ENCODE measurements around the gene MROH2A.

Gene MROH2A

DNA sequence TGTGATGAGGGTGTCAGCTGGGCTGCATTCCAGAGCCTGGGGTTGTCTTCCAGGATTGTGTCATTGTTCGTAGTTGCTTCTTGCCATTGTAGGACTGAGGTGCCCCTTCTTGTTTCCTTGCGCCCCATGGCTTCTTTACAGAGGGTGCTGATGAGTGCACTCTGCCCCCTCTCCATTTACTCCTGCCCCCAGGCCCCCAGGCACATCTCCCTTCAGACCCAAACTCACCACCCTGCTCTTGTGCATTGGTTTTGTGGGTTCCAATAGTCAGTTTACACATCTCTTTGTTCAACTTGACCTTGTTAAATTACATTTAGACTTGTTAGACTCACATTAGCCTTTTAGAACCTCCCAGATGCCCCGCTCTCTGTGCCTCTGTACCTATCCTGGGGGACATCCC is 43.1 kb downstream of the MROH2A start:
- DNase-seq: no peak

DNA sequence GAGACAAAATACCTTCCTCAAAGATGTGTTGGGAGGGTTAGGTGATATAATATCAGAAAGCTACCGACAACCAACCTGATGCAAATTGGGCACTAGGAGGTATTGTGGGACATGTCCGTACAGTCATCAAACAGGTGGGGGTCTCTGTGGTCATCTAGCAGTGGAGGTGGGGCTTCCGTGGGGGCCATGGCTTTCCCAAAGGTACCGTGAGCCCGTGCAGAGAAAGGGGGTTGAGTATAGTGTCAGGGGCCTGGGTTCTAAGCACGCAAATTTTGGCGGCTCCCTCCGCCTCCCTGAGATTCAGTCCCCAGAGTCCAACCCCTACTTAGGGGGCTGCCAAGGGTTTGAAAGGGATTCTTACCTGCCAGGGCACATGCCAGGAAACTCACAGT is 43.6 kb downstream of the MROH2A start:
- no peak for DNase-seq

DNA sequence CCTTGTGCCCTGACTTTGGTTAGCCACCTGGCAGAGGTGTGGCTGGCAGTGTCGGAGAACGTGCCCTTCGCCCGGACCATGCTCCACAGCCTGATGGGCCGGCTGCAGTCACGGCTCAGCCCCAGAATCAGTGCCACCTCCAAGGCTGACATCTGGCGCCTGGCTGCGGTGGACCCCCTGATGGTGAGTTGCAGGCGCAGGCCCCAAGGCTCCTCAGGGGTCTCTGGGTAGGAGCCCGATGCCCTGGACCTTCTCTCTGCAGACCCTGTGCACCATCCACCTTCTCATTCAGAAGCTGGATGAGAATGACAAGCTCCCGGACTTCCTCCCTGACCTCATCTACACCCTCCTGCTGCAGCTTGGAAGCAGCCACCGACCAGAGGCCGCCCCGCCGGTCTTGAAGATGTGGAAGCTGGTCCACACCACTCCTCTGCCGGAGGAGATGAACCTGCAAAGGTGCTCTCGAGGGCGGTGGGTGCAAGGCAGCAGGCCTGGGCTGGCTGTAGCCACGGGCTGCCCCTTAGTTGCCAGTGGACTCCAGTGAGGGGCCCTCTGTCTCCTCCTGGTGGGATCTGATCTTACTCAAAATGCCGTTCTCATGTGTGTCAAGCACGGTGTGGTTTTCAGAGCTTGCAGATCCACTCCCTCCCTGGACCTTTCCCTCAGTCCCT is 44.1 kb downstream of the MROH2A start:
- DNase-seq: no peak

DNA sequence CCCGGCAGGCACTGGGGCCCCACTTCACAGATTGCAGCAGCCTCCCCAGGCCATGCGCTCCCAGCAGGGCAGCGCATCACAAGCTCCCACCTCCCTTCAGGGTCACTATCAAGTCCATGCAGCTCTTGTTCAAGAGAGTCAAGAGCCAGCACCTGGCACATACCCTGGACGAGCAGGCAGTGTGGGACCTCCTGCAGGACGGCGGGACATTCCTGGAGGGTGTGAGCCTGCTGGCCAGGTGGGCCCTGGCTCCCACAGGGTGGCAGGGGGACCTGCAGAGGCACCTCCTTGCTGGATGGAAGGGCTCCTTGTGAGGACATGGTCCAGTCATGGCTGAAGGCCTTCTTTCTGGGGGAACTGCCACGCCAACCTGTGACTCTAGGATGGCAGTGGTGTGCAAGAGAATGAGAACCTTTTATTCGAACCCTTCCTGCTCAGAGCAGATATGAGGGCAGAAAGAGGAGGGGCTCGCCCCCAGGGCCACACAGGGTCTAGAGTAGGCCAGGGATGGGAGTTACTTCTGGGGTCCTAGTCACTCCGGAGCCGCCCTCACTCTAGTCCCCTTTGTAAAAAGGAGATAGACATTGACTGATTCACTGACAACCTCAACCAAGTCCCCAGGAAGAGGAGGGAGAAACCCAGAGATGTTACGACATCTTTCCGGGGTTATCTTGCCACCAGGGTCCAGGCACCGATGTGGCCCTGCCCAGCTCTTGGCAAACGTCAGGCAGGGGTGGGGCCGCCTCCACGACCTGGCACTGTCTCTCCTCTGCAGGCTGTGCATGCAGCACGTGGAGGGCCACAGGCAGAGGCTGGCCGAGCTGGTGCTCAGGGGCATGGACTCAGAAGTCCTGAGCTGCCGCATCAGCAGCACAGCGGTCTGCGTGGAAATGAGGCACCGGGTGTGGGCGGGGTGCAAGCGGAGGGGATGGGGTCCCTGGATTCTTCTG is 44.9 kb downstream of the MROH2A start:
- no peak for DNase-seq

DNA sequence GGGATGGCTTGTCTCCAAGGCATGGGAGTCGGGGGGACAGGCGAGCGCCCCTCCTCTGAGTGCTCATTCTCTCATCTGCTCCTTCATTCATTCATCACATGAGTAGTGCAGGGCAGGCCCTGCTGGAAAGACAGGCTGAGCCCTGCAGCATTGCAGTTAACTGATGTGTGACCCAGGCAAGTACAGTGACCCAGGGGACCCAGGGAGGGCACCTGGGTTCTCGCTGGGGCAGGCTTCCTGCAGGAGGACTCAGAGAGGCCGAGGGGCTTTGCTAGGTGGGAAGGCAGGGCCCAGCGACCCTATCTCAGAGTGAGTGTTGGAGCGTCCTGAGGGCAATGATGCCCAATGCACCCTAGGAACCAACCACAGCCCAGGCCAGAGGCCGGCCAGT is 45.6 kb downstream of the MROH2A start:
- DNase-seq: no peak

DNA sequence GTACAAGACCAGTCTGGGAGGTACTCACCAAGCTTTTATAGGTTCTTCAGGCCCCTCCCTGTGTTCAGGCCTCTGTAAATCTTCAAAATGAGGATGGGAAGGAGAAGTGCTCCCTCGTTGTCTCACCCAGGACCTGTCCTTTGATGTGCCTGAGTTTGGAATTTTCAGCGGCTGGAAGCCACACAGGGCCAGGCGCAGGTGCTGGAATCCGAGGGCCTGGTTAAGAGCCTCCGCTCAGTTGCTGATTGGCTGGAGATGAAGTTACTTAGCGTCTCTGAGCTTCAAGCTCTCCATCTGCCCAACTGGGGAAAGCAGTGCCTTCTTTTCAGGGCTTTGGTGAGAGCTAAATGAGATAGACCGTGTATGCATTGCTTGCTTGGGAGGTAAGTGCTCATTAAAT is 46.2 kb downstream of the MROH2A start:
- DNase-seq: no peak

DNA sequence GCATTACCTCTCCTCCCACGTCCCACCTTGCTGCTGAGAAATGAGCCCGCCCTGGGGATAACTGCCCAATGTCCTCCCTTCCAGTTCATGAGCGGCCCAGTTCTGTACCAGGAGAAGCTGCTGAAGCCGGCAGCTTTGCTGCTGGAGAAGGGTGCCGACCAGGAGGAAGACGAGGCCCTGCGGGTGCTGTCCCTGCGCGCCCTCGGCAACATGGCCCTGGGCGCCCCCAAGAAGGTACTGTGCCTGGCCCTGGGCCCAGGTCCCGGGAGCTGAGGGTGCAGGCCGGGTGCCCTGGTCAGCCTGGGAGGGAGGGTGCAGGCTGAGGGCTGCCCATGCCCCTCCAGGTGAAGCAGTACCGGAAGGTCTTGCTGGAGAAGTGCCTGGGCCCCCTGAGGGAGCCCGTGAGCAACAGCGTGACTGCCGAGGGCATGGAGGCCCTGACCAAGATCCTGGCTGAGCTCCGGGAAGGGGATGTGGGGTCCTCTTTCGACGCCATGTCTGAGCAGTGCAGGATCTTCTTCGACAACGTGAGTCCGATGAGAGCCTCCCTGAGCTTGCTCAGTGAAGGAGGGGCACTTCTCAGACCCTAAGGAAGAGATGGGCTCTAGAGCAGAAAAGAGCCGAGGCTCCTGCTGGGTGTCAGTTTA is 50.5 kb downstream of the MROH2A start:
- no peak for DNase-seq

DNA sequence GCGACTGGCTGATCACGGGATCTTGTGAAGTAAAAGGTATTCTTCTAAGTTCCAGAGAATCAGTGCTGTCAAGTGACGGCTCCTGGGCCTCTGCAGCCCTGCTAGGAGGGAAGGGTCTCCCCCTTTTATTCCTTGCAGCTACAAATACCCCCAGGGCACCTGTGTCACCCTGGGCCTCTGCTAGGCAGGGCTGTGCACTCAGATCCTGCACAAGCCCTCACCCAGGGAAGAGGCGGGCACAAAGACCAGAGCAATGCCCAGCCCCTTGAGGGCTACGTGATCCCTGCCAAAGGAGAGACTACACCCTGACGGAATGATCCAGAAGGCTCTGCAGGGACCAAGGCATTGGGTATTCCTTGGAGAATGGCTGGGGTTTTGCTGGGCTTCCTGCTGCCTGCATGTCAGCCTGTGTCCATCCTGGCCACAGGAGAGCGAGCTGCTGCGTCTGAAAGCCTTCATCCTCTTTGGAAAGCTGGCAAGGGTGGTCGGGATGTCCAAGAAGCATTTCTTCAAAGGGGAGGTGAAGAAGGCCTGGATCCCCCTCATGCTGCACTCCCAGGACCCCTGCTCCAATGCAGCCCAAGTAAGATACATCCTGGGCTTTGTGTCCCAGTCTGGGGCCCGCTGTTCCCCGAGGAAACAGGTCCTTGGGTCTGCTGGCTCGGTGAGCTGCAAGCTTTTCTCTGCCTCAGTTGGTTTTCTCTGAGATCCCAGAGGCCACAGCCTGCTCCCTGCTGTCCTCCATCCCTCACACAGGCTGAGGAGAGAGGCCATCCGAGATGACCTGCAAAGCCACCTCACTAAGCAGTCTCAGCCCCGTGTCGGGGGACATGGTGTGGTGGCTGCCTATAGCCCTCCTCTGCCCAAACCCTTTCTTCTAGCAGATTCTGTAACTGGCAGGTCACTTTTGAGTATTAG is 51.3 kb downstream of the MROH2A start:
- DNase-seq: no peak

DNA sequence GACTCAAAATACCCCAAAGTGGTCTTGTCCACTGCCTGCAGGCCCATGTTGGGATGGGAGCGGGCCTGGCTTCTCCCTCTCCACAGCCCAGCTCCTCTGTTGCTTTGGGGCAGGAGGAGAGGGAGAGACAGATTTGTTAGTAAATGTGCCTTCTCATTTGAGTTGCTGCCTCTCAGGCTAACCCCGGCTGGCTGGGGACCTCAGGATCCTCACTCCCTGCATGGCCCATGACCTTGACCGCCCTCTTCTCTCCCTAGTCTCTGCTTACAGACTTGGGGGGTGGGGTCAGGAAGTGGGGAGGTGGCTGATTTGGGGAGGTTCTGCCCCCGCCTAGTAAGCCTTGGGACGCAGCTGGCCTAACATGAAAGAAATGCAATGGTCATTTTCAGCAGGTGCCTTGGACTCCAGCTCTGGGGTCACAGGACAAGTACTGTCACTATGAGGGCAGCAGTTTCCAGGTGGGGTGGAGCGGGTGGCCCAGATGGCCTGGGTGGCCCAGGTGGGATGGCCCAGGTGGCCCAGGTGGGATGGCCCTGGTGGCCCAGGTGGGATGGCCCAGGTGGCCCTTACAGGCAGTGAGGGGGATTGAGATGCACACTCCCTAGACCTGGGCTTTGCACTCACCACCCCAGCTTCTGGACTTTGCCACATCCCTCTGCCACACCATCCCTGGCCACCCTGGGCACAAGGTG is 52.1 kb downstream of the MROH2A start:
- no peak for DNase-seq

DNA sequence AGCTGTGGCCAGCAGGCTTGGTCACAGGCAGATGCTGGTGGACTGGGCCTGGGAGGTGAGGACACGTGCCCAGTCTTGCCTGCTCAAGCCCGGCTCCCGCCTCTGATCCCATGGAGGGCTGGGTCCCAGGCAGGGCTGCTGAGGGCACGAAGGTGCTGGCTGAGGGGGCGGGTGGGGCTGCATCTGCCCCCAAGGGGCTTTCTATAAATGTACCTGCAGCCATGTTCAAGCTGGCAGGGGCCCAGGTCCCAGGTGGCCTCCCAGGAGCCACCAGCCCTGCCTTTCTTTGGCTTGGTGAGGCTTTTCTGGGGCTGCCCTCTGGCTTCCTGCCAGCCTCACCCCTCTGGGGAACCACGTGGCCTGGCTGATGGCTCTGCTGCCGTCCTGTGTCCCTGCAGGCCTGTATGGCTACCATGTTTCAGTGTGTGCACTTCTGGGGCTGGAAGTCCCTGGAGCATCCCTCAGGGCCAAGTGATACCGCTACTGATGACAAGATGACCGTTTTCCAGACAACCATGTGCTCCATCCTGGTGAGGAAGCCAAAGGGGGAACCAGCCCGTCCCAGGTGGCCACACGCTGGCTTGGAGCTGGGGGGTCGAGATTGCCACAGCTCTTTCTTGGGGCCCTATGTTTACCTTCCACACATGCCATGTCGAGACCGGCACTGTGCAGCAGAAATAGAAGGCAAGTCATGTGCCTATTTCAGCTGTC is 53.0 kb downstream of the MROH2A start:
- DNase-seq: no peak

DNA sequence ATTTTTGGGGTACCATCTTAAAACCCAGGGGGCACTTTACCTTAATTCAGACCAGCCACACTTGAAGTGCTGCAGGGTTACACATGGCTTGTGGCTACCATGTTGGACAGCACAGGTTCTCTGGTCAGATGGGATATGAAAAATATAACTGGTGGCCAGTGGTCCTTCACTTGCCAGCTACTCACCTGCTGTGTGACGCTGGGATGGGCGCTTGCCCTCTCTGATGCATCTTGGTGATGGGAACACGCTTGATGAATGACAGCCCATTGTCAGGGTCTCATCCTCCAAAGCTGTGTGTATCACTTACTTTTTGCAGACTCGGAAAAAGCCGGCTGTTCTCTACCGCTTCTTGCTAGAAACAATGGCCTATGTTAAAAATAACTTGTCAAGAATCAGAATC is 53.7 kb downstream of the MROH2A start:
- DNase-seq: no peak

DNA sequence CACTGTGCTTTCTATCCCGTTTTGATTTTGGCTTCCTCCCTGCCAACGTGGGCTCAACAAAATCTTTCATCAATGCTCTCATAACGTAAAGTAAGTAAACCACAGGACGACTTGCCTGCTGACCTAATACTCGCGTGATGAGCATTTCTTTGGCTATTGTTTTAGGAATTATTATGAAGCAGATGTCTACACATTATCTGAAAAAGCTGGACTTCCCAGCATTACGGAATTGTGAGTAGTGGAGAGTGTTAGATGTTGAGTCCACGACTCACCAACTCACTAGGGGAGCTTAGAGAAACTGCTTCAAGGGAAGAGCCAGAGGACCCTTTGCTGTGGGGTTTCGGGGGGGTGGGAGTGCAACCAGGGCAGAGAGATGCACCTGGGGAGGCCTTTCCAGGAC is 54.3 kb downstream of the MROH2A start:
- no peak for DNase-seq

DNA sequence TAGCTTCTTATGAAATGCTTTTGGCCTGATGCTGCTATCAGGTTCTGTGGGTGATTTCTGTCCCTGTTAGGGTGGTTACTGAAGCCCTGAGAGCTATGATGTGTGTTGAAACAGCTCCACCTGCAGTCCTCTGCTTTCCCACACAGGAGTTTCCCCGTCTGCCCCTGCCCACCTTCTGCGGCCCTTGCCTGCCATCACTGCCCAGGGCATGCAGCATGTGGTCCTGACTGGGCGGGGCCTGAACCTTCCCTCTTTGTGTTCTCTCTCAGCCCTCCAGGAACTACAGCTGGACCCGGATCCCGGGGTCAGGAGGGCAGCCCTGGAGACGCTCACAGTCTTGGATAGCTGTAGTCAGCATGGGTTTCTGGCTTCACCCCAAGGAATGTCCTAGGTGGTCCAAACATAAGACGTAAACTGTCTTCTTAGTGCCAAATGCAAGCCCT is 54.8 kb downstream of the MROH2A start:
- no peak for DNase-seq

DNA sequence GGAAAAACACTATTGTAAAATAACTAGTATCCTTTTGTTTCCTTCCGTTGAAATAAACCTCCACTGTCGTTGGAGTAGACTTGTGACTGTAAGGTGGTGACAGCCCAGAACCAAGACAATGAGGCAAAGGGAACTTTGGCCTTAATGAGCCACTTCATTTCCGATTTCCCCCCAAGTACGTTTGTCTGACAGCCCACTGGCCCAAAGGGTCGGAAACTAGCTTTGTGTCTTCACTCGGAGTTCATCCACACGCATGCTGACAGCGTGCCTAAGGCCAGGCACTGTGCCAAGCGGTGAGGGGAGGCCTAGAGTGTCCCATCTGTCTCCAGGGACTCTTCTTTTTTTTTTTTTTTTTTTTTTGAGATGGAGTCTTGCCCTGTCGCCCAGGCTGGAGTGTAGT is 55.2 kb downstream of the MROH2A start:
- no peak for DNase-seq

DNA sequence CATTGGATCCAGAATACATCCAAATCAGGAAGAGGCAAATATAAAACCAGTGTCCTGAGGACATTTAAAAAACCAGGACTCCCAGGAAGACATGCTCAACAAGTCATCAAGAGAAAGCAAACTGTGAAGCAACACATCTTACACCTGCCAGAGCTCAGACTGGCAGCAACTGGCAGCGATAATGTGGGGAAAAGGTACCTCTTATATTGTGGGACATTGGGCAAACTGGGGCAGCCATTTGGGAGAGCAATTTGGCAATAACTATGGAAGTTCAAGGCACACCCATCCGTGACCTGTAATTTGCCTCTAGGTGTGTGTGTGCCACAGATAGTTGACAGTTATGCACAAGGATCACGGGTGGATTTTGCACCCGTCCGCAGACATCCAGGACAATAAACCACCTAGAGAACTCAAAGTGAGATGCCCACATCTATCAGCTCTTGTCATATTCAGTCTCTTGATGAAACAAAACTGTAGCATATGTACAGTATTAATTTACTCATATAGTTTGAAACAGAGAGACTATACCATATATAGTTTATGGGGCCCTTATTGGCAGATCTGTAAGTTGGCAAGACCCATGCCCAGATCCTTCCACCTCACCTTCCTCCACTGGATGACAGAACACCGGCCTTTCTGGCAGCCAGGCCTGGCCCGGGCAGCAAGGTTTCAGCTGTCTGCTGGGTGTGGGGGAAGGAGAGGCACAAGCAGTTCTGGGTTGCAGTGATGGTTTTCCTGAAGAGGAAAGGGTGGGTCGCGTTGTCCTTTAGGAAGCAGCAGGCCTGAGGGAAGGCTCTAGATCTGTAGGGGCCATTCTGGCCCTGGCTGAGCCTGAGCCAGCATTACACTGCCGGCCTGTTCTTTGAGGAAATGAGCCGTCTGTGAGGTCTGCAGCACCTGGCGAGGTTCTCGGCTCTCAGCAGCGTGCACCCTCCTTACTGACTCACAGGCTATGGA is 57.4 kb downstream of the MROH2A start:
- no peak for DNase-seq

DNA sequence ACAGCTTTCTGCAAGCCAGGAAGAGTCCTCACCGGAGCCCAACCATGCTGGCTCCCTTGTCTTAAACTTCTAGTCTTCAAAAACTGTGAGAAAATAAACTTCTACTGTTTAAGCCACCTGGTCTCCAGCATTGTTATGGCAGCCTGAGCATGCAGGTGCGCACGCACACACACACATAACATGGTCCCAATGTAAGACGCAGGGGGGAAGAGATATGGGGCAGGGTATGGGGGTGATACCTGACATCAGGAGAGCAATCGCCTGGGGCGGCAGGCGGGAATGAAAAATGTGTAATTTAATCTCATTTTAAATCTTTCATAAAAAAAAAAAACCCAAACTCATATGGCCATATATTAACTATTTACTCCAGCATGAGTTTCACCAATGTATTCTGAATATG is 58.2 kb downstream of the MROH2A start:
- no peak for DNase-seq

DNA sequence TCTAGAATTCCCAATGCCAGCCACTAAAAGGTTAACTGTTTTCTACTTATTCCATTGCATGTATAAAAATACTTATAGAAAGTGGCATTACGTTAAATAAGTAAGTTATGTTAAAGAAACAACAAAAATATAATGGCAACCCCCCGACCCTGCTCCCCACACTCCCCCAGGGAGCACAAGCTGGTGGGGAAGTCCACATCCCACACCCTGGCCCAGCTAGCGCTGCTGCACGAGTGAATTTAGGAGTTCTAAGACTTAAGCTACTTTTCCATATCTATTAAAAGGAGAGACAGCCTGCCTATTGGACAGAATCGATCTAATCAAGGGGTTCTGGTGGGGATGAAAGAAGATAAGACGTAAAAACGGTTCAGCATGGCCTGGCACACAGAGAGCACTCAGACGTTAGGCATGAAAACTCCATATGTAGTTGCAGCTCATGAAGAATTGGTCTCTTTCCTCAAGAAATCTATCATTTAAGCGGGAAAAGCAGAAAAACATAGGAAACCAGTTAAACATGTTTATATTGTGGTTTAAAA is 59.6 kb downstream of the MROH2A start:
- no peak for DNase-seq

DNA sequence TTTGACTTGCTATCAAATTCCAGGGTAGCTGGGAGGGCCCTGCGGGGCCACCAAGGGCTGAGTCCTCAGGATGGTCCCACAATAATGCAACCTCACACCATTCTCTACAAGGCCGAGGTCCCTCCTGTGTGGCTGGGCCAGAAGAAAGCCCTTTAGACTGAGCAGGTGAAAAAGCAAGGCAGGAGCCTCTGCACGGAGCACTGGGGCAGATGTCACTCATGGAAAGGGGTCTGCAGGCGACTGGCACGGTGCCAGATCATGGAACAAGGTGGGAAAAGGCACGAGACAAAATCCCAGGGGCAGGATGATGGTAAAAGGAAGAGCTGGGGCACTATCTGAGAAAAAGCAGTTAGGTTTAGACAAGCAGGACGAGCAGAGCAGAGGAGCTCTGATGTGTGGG is 60.1 kb downstream of the MROH2A start:
- DNase-seq: no peak

DNA sequence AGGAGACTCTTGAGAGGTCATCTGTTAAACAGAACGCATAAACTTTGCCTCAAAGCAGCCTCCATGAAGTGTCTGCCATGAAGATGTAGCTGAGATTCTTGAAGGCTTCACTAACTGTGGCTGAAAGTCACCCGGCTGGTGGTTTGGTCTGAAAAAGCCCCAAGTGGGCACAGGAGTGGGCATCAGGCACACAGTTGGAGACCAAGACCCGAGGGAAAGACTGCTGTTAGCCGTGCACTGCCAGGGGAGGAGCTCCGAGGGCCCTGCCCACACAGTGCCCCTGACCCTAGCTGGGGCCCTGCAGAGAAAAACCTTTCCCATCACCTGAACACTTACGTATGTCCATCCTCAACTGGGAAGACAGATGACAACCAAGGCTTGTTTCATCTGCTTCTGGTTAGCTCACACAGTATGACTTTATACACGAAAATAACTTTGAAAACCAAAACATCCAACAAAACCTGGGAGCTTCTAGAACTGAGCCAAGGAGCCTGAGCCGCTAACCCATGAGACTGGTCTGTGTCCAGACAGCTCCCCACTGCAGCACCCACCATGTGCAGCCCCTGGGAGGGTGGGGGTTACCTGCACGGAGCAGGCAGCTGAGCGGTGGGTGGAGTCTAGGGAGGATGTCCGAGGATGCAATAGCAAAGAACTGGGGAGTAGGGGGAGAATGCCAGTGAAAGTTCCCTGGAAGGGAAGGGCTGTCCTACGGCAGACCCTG is 60.8 kb downstream of the MROH2A start:
- DNase-seq: no peak

All from T-helper 9 cell (primary cell).